ENCODE results near the gene KLHL5.
"Not testable (repeated sequence)": the region's sequence is repeated elsewhere in the genome, so short reads cannot be mapped to it uniquely, and the experiment has no call there.

The KLHL5 gene

GRCh38 chr4:39125600-39125985 is 63.6 kb downstream of the KLHL5 start:
- TF ChIP-seq, protein P1, sequence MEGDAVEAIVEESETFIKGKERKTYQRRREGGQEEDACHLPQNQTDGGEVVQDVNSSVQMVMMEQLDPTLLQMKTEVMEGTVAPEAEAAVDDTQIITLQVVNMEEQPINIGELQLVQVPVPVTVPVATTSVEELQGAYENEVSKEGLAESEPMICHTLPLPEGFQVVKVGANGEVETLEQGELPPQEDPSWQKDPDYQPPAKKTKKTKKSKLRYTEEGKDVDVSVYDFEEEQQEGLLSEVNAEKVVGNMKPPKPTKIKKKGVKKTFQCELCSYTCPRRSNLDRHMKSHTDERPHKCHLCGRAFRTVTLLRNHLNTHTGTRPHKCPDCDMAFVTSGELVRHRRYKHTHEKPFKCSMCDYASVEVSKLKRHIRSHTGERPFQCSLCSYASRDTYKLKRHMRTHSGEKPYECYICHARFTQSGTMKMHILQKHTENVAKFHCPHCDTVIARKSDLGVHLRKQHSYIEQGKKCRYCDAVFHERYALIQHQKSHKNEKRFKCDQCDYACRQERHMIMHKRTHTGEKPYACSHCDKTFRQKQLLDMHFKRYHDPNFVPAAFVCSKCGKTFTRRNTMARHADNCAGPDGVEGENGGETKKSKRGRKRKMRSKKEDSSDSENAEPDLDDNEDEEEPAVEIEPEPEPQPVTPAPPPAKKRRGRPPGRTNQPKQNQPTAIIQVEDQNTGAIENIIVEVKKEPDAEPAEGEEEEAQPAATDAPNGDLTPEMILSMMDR (conservative IDR thresholded peaks at IDR 0.05): no peak
- no peak overlapping the region for H3K27ac ChIP-seq

GRCh38 chr4:39126256-39127095 is 64.4 kb downstream of the KLHL5 start:
- TF ChIP-seq, protein P1 (conservative IDR thresholded peaks at IDR 0.05): no peak
- H3K27ac ChIP-seq: no peak overlapping the region

GRCh38 chr4:39133623-39134022 is 71.6 kb downstream of the KLHL5 start:
- H3K27ac ChIP-seq: peak overlapping the region; percentile 80
- TF ChIP-seq, protein P1 (conservative IDR thresholded peaks at IDR 0.05): no peak

DNA sequence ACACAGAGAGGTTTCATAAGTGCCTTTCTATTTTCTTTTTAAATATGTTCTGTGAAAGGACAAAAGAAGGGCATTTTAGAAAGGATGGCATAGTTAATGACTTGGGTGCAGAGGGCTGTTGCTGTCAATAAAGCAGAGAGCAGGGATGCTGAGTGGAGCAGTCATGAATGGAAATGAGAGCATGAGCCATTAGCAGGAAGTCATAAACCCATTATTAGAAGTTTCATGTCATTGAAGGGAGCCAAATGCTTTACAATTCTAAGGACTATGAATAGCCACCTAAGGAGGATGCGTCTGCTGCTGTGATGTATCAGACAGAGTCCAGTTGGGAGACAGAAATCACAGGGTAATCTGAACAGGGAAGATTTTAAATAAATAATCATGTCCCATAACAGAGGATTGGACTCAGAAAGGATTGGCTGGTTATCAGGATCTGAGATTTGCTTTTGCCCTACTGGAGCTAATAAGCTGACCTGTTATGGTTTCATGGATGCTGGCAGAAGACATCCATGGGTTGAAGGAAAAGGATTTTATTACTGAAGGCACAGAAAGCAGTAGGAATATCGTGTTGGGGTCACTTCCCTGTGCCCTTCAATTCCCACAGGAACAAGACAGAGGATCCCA is 72.8 kb downstream of the KLHL5 start:
- H3K27ac ChIP-seq: peak overlapping the region; percentile 80
- TF ChIP-seq, protein P1 (conservative IDR thresholded peaks at IDR 0.05): no peak

DNA sequence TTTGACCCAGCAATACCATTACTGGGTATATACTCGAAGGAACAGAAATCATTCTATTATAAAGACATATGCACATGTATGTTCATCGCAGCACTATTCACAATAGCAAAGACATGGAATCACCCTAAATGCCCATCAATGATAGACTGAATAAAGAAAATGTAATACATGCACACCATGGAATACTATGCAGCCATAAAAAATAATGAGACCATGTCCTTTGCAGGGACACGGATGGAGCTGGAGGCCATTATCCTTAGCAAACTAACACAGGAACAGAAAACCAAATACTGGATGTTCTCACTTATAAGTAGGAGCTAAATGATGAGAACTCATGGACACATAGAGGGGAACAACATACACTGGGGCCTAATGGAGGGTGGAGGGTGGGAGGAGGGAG is 76.2 kb downstream of the KLHL5 start:
- H3K27ac ChIP-seq: not testable (repeated sequence)

- TF ChIP-seq, protein P1 (conservative IDR thresholded peaks at IDR 0.05): no peak
- H3K27ac ChIP-seq: no peak overlapping the region
Measured at GRCh38 chr4:39146211-39146610, 84.2 kb downstream of the KLHL5 start.

- no peak overlapping the region for H3K27ac ChIP-seq
- TF ChIP-seq, protein P1 (conservative IDR thresholded peaks at IDR 0.05): no peak
Measured at GRCh38 chr4:39154009-39154408, 92.0 kb downstream of the KLHL5 start.

DNA sequence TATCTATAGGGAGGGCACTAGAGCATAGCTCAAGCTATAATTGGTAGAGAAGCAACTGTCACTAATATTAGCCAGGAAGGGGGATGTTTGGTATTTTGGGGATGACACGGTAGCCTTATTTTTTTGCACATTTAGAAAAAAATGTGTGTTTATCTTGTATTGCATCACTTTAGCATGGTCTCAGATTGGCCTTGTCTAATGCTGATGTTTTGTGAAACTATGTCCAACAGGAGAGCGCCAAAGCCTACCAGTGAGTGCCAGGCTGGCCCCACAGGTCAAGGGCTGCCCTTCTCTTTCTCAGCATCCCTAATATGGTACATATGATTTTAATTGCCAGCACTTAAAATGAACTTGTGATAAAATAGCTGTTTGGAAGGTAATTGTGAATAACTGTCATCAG is 95.5 kb downstream of the KLHL5 start:
- TF ChIP-seq, protein P1 (conservative IDR thresholded peaks at IDR 0.05): no peak

More for the DNA sequence above, 95.5 kb downstream of the KLHL5 start:
- no peak overlapping the region for H3K27ac ChIP-seq
